8988T (cell line): ENCODE results near the gene GLIS1.

Source experiments
- DNase-seq: peaks from one replicate; pipeline ENCODE4 v3.0.0; 2011

GLIS1 gene

GRCh38 chr1:53672243-53672642, 66.7 kb downstream of the GLIS1 start:
- no peak for DNase-seq

GRCh38 chr1:53669621-53670191, 69.3 kb downstream of the GLIS1 start:
- DNase-seq = no peak

GRCh38 chr1:53666566-53666965, 72.4 kb downstream of the GLIS1 start:
- no peak for DNase-seq

- DNase-seq = no peak
Measured at GRCh38 chr1:53665996-53666395, 73.0 kb downstream of the GLIS1 start.

- no peak for DNase-seq
Measured at GRCh38 chr1:53663529-53664300, 75.2 kb downstream of the GLIS1 start.

GRCh38 chr1:53662951-53663350, 76.0 kb downstream of the GLIS1 start:
- no peak for DNase-seq

- no peak for DNase-seq
Measured at GRCh38 chr1:53662169-53662568, 76.8 kb downstream of the GLIS1 start.

- no peak for DNase-seq
Measured at GRCh38 chr1:53661496-53661895, 77.5 kb downstream of the GLIS1 start.

GRCh38 chr1:53660666-53661065, 78.3 kb downstream of the GLIS1 start:
- no peak for DNase-seq

GRCh38 chr1:53659436-53659835, 79.5 kb downstream of the GLIS1 start:
- no peak for DNase-seq

GRCh38 chr1:53658489-53659230, 80.3 kb downstream of the GLIS1 start:
- DNase-seq = no peak

GRCh38 chr1:53657891-53658396, 81.0 kb downstream of the GLIS1 start:
- no peak for DNase-seq

GRCh38 chr1:53657531-53657805, 81.5 kb downstream of the GLIS1 start:
- no peak for DNase-seq

- DNase-seq = no peak
Measured at GRCh38 chr1:53656747-53657530, 82.0 kb downstream of the GLIS1 start.

GRCh38 chr1:53655931-53656746, 82.8 kb downstream of the GLIS1 start:
- no peak for DNase-seq

GRCh38 chr1:53654216-53655210, 84.5 kb downstream of the GLIS1 start:
- no peak for DNase-seq

- no peak for DNase-seq
Measured at GRCh38 chr1:53653631-53654030, 85.3 kb downstream of the GLIS1 start.

- DNase-seq = no peak
Measured at GRCh38 chr1:53653200-53653575, 85.8 kb downstream of the GLIS1 start.

- no peak for DNase-seq
Measured at GRCh38 chr1:53652441-53653199, 86.3 kb downstream of the GLIS1 start.

- no peak for DNase-seq
Measured at GRCh38 chr1:53651356-53651755, 87.6 kb downstream of the GLIS1 start.
